Lung (tissue), 12 donors: Measurements from ENCODE around the gene CCND1. TPM values are rescaled to one million over a fixed set of nuclear protein-coding genes. Genes with fewer than 3 reads are reported as not detected.

Experiments used
- ATAC-seq: fragments of 200-7000 bp; cut with Tn5 transposase; one replicate; pipeline ENCODE4 v1.9.1; 2020; ENCODE audit warnings: moderate number of reproducible peaks; ENCODE audit not compliant: insufficient read depth, low FRiP score
- DNase-seq, 3 donors: peaks; one replicate each; pipeline ENCODE4 v3.0.0-alpha.2; 2013 to 2017
- H3K27ac ChIP-seq, 2 donors: one replicate each; pipeline ENCODE4 v1.5.1; 2013; ENCODE audit warnings: mild to moderate bottlenecking in 2 of 2, moderate library complexity in 2 of 2, control low read depth in 1 of 2, inconsistent platforms in 1 of 2, low read depth in 1 of 2, low read length in 1 of 2
- H3K27me3 ChIP-seq, 3 donors: one replicate each; pipeline ENCODE4 v1.5.1; 2013; ENCODE audit warnings: low read length in 2 of 3; ENCODE audit not compliant: control insufficient read depth in 3 of 3, insufficient read depth in 3 of 3
- H3K36me3 ChIP-seq, 4 donors: one replicate each; pipeline ENCODE4 v1.5.1; 2013; ENCODE audit warnings: low read length in 4 of 4, mild to moderate bottlenecking in 1 of 4, moderate library complexity in 1 of 4; ENCODE audit not compliant: control insufficient read depth in 4 of 4, insufficient read depth in 4 of 4
- H3K4me1 ChIP-seq, 5 donors: one replicate each; pipeline ENCODE4 v1.5.1; 2013; ENCODE audit warnings: low read length in 5 of 5, mild to moderate bottlenecking in 2 of 5, moderate library complexity in 1 of 5; ENCODE audit not compliant: control insufficient read depth in 5 of 5, insufficient read depth in 5 of 5
- H3K4me3 ChIP-seq: one replicate; pipeline ENCODE4 v1.5.1; 2013; ENCODE audit warnings: mild to moderate bottlenecking, control low read depth, moderate library complexity
- H3K9ac ChIP-seq, 2 donors: one replicate each; pipeline ENCODE4 v1.5.1; 2013; ENCODE audit warnings: low read length in 2 of 2, control low read depth in 1 of 2; ENCODE audit not compliant: insufficient read depth in 1 of 2
- H3K9me3 ChIP-seq, 4 donors: one replicate each; pipeline ENCODE4 v1.5.1; 2013; ENCODE audit warnings: low read length in 3 of 4, mild to moderate bottlenecking in 1 of 4, moderate library complexity in 1 of 4; ENCODE audit not compliant: control insufficient read depth in 4 of 4, insufficient read depth in 3 of 4
- CTCF ChIP-seq: IDR thresholded peaks from 2 replicates; pipeline ENCODE4 v1.5.1; 2012; ENCODE audit warnings: mild to moderate bottlenecking; ENCODE audit errors: control extremely low read depth, extremely low read depth
- WGBS, 2 donors: extraction: QIAGEN DNeasy Blood & Tissue Kit; methylation state at CpG; one replicate each; pipeline ENCODE4 v1.1.7; 2013; 5-methylcytosine and 5-hydroxymethylcytosine counted together
- polyA plus RNA-seq, 2 donors: library from polyadenylated mRNA; stranded (reverse); fragments of 200-250 nt; gene quantifications; one replicate each; pipeline ENCODE4 v1.2.1, GENCODE V29; 2013
- total RNA-seq, 2 donors: library from RNA; depleted of rRNA in 1 of 2; stranded (reverse); fragments of >200 nt in 1 of 2; gene quantifications; one replicate each; pipeline ENCODE4 v1.2.1, GENCODE V29; 2014 to 2021
- donor health status: control.
- donor health status: control.
- donor health status: Bipolar disorder and iron deficiency.
- donor health status: healthy.
- donor health status: DM: yes; HTN: yes; CAD: no.

Gene CCND1
- total and polyA plus RNA-seq, 4 donors = 32.1 to 190 (median 84.3) TPM

GRCh38 chr11:69594481-69594880 is 46.5 kb upstream of the CCND1 start:
- ATAC-seq (no peak), DNase-seq (no peak)
- Histone ChIP-seq H3K4me1 (no peaks in the 10 kb centered on the region), H3K27ac (no peak overlapping the region), H3K9ac (no peak overlapping the region), H3K36me3 (no peaks in the 10 kb centered on the region), H3K9me3 (peaks cover 0 to 4% (median 0%) of the 10 kb centered on the region in 4 donors), H3K4me3 (no peak overlapping the region), H3K27me3 (no peaks in the 10 kb centered on the region)
- TF ChIP-seq CTCF = no peak
- 82 to 84% methylated on average over 11 of the region's 11 CpGs for WGBS, 2 donors

DNA sequence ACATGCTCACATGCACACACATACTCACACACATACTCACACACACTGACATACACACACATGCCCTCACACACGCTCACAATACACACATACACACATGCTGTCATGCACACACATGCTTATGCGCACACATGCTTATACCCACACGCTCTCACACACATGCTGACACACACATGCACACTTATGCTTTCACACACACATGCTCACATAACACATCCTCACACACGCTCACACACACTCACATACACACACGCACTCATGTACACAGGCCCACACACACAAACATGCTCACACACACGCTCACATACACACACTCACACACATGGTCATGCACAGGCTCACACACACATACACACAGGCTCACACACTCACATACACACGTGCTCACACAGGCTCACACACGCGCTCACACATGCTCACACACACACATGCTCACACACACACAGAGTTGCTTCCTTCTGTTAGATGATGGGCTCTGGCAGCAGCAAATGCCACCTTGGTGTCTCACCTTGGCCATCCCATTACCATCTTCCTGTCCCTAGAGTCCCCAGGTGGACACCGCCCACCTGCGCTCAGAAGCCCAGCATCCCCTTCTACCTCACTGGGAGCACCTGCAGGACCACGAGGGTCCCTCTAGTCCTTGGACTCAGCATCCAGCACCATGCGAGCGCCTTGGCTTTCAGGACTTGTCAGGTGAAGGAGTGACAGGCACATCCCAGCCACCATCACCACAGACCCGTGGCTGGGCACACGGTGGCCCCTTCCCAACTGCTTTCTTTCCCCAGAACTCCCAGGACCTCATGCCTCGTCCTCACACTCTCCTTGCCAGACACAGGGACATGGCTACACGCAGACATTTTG is 44.9 kb upstream of the CCND1 start:
- Histone ChIP-seq H3K4me1 (no peaks in the 10 kb centered on the region), H3K9me3 (peaks cover 0 to 4% (median 0%) of the 10 kb centered on the region in 4 donors), H3K27me3 (no peaks in the 10 kb centered on the region), H3K9ac (no peak overlapping the region), H3K4me3 (no peak overlapping the region), H3K36me3 (no peaks in the 10 kb centered on the region), H3K27ac (no peak overlapping the region)
- 69 to 77% methylated on average over 18 of the region's 18 CpGs for WGBS, 2 donors
- no peak for ATAC-seq
- no peak for TF ChIP-seq CTCF
- DNase-seq = no peak

DNA sequence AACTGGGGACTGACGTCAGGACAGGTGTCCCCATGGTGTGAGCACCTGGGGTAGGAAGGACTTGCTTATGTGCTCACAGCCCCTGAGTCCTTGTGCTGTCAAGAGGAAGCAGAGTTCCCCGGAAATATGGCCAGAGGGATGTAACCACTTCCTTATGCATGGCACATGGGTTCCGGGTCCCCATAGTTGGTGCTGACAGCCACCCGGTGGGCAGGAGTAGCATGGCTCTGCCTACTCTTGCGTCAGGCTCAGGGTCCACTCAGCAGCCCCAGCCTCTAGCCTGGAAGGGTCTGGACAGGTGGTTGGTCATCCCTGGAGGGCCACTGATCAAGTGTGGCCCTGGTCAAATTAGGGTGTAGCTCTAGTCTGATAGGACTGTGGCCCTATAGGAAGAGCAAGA is 42.8 kb upstream of the CCND1 start:
- DNase-seq (peak in 2 of 3 donors; percentile 34 to 36), ATAC-seq (peak; percentile 25)
- no peaks in the 10 kb centered on the region for H3K27me3 ChIP-seq
- 42 to 49% methylated on average over 5 of the region's 5 CpGs for WGBS, 2 donors
- no peak overlapping the region for H3K27ac ChIP-seq
- TF ChIP-seq CTCF = no peak
- peaks cover 0 to 8% (median 0%) of the 10 kb centered on the region in 4 donors for H3K9me3 ChIP-seq
- H3K4me3 ChIP-seq = no peak overlapping the region
- H3K9ac ChIP-seq = no peak overlapping the region
- no peaks in the 10 kb centered on the region for H3K36me3 ChIP-seq
- H3K4me1 ChIP-seq = no peaks in the 10 kb centered on the region

DNA sequence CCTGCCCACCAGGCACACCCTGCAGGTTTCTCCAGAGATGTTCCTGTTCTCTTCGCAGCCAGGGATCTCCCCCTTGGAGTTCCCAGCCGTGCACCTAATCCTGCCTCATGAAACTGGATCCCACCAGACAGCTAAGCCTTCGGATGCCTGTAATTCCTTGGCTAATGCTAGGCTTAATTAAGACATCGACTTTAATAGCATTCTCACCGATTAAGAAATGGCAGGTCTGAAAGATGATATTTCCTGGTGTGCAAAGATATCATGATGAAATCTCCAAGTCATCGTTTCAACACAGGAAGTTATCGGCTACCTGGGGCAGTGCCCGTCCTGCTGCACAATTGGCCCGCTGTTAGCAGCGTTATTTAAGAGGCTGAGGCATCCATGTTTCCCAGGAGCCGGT is 41.5 kb upstream of the CCND1 start:
- H3K36me3 ChIP-seq = no peaks in the 10 kb centered on the region
- no peak overlapping the region for H3K4me3 ChIP-seq
- no peaks in the 10 kb centered on the region for H3K4me1 ChIP-seq
- TF ChIP-seq CTCF = no peak
- no peak overlapping the region for H3K27ac ChIP-seq
- no peak for ATAC-seq
- peaks cover 0 to 4% (median 0%) of the 10 kb centered on the region in 4 donors for H3K9me3 ChIP-seq
- H3K9ac ChIP-seq = no peak overlapping the region
- no peaks in the 10 kb centered on the region for H3K27me3 ChIP-seq
- DNase-seq = no peak
- WGBS, 2 donors = 46 to 66% methylated on average over 11 of the region's 11 CpGs
